HepG2 (cell line): ENCODE measurements around the gene TNFRSF25. TPM values are rescaled to one million over a fixed set of nuclear protein-coding genes. Genes with fewer than 3 reads are reported as not detected.

ENCODE experiments used
- ATAC-seq: fragments of 200-7000 bp; cut with Tn5 transposase; 3 replicates; pipeline ENCODE4 v1.9.1; 2020; ENCODE audit warnings: mild to moderate bottlenecking, moderate library complexity
- BruUV-seq: library from RNA; stranded (reverse); fragments of 400-500 nt; replicated peaks from 2 replicates; lab custom pipeline; 2021; lab: Mats Ljungman, UMichigan
- CTCF ChIA-PET: fragments of 300-600 bp; formaldehyde crosslinking; extraction: SDS; loops from one replicate; lab custom pipeline; 2021; ENCODE audit warnings: low total read pairs, inconsistent platforms, low intra/inter-chr PET ratio; lab: Yijun Ruan, JAX
- POLR2A ChIA-PET: fragments of 350-600 bp; sonication (Branson Sonifier 250); formaldehyde crosslinking; loops from one replicate; lab custom pipeline; 2020; ENCODE audit warnings: antibody characterized with exemption, inconsistent platforms; lab: Yijun Ruan, JAX
- DNase-seq: peaks from one replicate; pipeline ENCODE4 v3.0.0-alpha.2; 2015; ENCODE audit warnings: low spot score
- FAIRE-seq: peaks from 3 replicates; lab custom pipeline; 2011; peaks lifted over from hg19 to GRCh38; lab: Jason Lieb, UNC
- H2AFZ ChIP-seq: one replicate; pipeline ENCODE4 v1.6.1; 2011; ENCODE audit warnings: low read length, inconsistent platforms
- H3K27ac ChIP-seq: fragments of 300-600 bp; 3 replicates; pipeline ENCODE4 v1.8.0; 2011; ENCODE audit warnings: mixed run types, mild to moderate bottlenecking, mixed read lengths, low read length, inconsistent platforms; ENCODE audit not compliant: insufficient read depth; ENCODE audit errors: extremely low read length
- H3K27me3 ChIP-seq, 2 experiments: fragments of 200-600 bp in 1 of 2; 2 replicates in 1 of 2; 3 replicates in 1 of 2; pipeline versions ENCODE4 v1.6.0 to v1.8.0; 2011; ENCODE audit warnings: low read length in 2 of 2, mild to moderate bottlenecking in 2 of 2, moderate library complexity in 2 of 2, inconsistent platforms in 1 of 2; ENCODE audit not compliant: insufficient read depth in 2 of 2, control insufficient read depth in 1 of 2
- H3K36me3 ChIP-seq, 2 experiments: fragments of 200-600 bp in 1 of 2; replicated peaks in 1 of 2; 2 replicates in 1 of 2; 3 replicates in 1 of 2; pipeline versions ENCODE4 v1.5.1 to v1.8.0; 2011; ENCODE audit warnings: low read length in 2 of 2, inconsistent platforms in 1 of 2; ENCODE audit not compliant: insufficient read depth in 2 of 2, control insufficient read depth in 1 of 2
- H3K4me1 ChIP-seq: 2 replicates; pipeline ENCODE4 v1.5.1; 2012; ENCODE audit warnings: low read length, inconsistent platforms; ENCODE audit not compliant: insufficient read depth
- H3K4me2 ChIP-seq: 2 replicates; pipeline ENCODE4 v1.6.0; 2011; ENCODE audit warnings: low read depth, low read length, inconsistent platforms
- H3K4me3 ChIP-seq, 3 experiments: fragments of 200-600 bp in 1 of 3; sonication (generic), shearing (Covaris generic) in 1 of 3; replicated peaks in 1 of 3; 2 replicates each; pipeline ENCODE4 v1.5.1; 2011 to 2016; ENCODE audit warnings: low read length in 3 of 3, inconsistent platforms in 2 of 3, low read depth in 2 of 3, mild to moderate bottlenecking in 2 of 3, control low read depth in 1 of 3, mixed read lengths in 1 of 3; ENCODE audit not compliant: insufficient read depth in 1 of 3
- H3K79me2 ChIP-seq: one replicate; pipeline ENCODE4 v1.6.1; 2011; ENCODE audit warnings: low read length, inconsistent platforms; ENCODE audit not compliant: insufficient read depth
- H3K9ac ChIP-seq: 2 replicates; pipeline ENCODE4 v1.6.0; 2011; ENCODE audit warnings: mild to moderate bottlenecking, low read depth, low read length, inconsistent platforms; ENCODE audit not compliant: insufficient read depth
- H3K9me3 ChIP-seq: 2 replicates; pipeline ENCODE4 v1.5.1; 2012; ENCODE audit warnings: mild to moderate bottlenecking, low read length
- H4K20me1 ChIP-seq: 2 replicates; pipeline ENCODE4 v1.6.0; 2011; ENCODE audit warnings: inconsistent platforms, mild to moderate bottlenecking, low read length, moderate library complexity; ENCODE audit not compliant: insufficient read depth
- CBX1 ChIP-seq: IDR thresholded peaks from one replicate; pipeline ENCODE4 v1.6.1; 2016; ENCODE audit warnings: antibody characterized with exemption, low read depth
- ESRRA ChIP-seq: sonication (generic); formaldehyde crosslinking; IDR thresholded peaks from 2 replicates; pipeline ENCODE4 v1.5.1; 2020; ENCODE audit warnings: mild to moderate bottlenecking, low read depth, missing genetic modification reagents
- KAT2B ChIP-seq: fragments of 150-350 bp; IDR thresholded peaks from 2 replicates; pipeline ENCODE4 v1.6.1; 2014; ENCODE audit warnings: low read depth, low read length, borderline replicate concordance
- KLF12 ChIP-seq: sonication (generic); formaldehyde crosslinking; IDR thresholded peaks from 2 replicates; pipeline ENCODE4 v1.4.0; 2020; ENCODE audit warnings: missing genetic modification reagents, borderline replicate concordance
- KLF16 ChIP-seq, 2 experiments: sonication (generic) in 1 of 2; formaldehyde crosslinking in 1 of 2; IDR thresholded peaks; 2 replicates each; pipeline versions ENCODE4 v1.6.1 to v1.8.0; 2016 to 2023; ENCODE audit warnings: missing genetic modification reagents in 2 of 2, missing compliant biosample characterization in 1 of 2
- KLF6 ChIP-seq: IDR thresholded peaks from 2 replicates; pipeline ENCODE4 v1.8.0; 2016; ENCODE audit warnings: missing biosample characterization, missing genetic modification reagents
- MAFF ChIP-seq: IDR thresholded peaks from 2 replicates; pipeline ENCODE4 v1.6.1; 2011; ENCODE audit warnings: low read depth, low read length, improper control_type of control experiment
- MIER2 ChIP-seq: IDR thresholded peaks from 2 replicates; pipeline ENCODE4 v1.6.1; 2016; ENCODE audit warnings: missing biosample characterization, missing genetic modification reagents
- NFIC ChIP-seq: IDR thresholded peaks from 2 replicates; pipeline ENCODE4 v1.6.1; 2012; ENCODE audit warnings: mild to moderate bottlenecking, low read length, inconsistent platforms
- SNAI1 ChIP-seq: sonication (generic); formaldehyde crosslinking; IDR thresholded peaks from 2 replicates; pipeline ENCODE4 v1.5.0; 2020; ENCODE audit warnings: mild to moderate bottlenecking, missing genetic modification reagents, borderline replicate concordance
- SOX5 ChIP-seq: IDR thresholded peaks from 2 replicates; pipeline ENCODE4 v1.6.1; 2016; ENCODE audit warnings: borderline replicate concordance
- ZFP90 ChIP-seq: sonication (generic); formaldehyde crosslinking; IDR thresholded peaks from 2 replicates; pipeline ENCODE4 v1.8.0; 2022; ENCODE audit warnings: missing genetic modification reagents, mild to moderate bottlenecking, inconsistent platforms, borderline replicate concordance
- ZNF234 ChIP-seq: sonication (generic); formaldehyde crosslinking; conservative IDR thresholded peaks from 2 replicates; pipeline ENCODE4 v1.5.1; 2020; ENCODE audit warnings: mild to moderate bottlenecking, missing genetic modification reagents
- ZNF660 ChIP-seq: sonication (generic); formaldehyde crosslinking; IDR thresholded peaks from 2 replicates; pipeline ENCODE4 v1.5.1; 2020; ENCODE audit warnings: mild to moderate bottlenecking, low read depth, missing genetic modification reagents, borderline replicate concordance
- WGBS: methylation state at CpG from one replicate; pipeline ENCODE4 v1.1.6; 2017; ENCODE audit warnings: low lambda C conversion rate; 5-methylcytosine and 5-hydroxymethylcytosine counted together
- in situ Hi-C: cut with HindIII; loops from 2 replicates; pipeline ENCODE4 v1.10.0; 2017; ENCODE audit warnings: low pct_unique_long_range_greater_than_20kb; ENCODE audit not compliant: extremely low pct_ligation_motif_present
- intact Hi-C: fragments of 100-400 bp; cut with micrococcal nuclease; formaldehyde crosslinking; loops from one replicate; pipeline ENCODE4 v1.10.0; 2022; ENCODE audit not compliant: unreplicated experiment
- polyA plus RNA-seq, 8 experiments: library from polyadenylated mRNA; depleted of rRNA in 3 of 8; stranded (reverse) in 7 of 8; unstranded in 1 of 8; fragments of >200 nt; fragmentation: Illumina TruSeq in 4 of 8; extraction: Trizol in 4 of 8; gene quantifications; 2 replicates each; pipeline versions ENCODE4 v1.2.1 to v1.2.3, GENCODE V29; 2011 to 2016; ENCODE audit warnings: low read depth in 4 of 8, missing spikeins in 1 of 8, mixed read lengths in 1 of 8; ENCODE audit not compliant: insufficient read depth in 1 of 8
- total RNA-seq, 5 experiments: library from RNA; depleted of rRNA; stranded (reverse); fragments of >200 nt; fragmentation: Illumina TruSeq; extraction: Trizol; gene quantifications; 2 replicates each; pipeline ENCODE4 v1.2.3, GENCODE V29; 2016; ENCODE audit warnings: low read depth in 1 of 5
- TF ChIP-seq, protein P1 (sequence below): sonication (generic); IDR thresholded peaks from 2 replicates; pipeline ENCODE4 v1.6.1; 2016; ENCODE audit warnings: low read depth, borderline replicate concordance
- TF ChIP-seq, protein P2 (sequence below): sonication (generic); formaldehyde crosslinking; IDR thresholded peaks from 2 replicates; pipeline ENCODE4 v1.4.0; 2020; ENCODE audit warnings: mild to moderate bottlenecking, missing genetic modification reagents
- TF ChIP-seq, protein P3 (sequence below): sonication (generic); formaldehyde crosslinking; conservative IDR thresholded peaks from 2 replicates; pipeline ENCODE4 v1.8.0; 2022; ENCODE audit warnings: mild to moderate bottlenecking, moderate library complexity, missing genetic modification reagents

TNFRSF25 gene
- total and polyA plus RNA-seq, 2 of the 13 experiments (the other 11 are each of a cell fraction or from before 2014, with no cell fraction given), result 1.4 to 1.5 TPM

GRCh38 chr1:6447016-6447817 is 18.8 kb downstream of the TNFRSF25 start:
- FAIRE-seq, result peak; percentile 83
- TF ChIP-seq KLF6 (CRISPR knock-in tag), result peak; percentile 20; the same call in 1 of the 2 replicates
- TF ChIP-seq, protein P1, sequence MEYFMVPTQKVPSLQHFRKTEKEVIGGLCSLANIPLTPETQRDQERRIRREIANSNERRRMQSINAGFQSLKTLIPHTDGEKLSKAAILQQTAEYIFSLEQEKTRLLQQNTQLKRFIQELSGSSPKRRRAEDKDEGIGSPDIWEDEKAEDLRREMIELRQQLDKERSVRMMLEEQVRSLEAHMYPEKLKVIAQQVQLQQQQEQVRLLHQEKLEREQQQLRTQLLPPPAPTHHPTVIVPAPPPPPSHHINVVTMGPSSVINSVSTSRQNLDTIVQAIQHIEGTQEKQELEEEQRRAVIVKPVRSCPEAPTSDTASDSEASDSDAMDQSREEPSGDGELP, result peak; percentile 73; the same call in 1 of the 2 replicates
- TF ChIP-seq MAFF, result no peak
- TF ChIP-seq SOX5, result peak; percentile 73; the same call in 1 of the 2 replicates
- no peak for TF ChIP-seq KLF12 (CRISPR knock-in tag)
- TF ChIP-seq, protein P2, sequence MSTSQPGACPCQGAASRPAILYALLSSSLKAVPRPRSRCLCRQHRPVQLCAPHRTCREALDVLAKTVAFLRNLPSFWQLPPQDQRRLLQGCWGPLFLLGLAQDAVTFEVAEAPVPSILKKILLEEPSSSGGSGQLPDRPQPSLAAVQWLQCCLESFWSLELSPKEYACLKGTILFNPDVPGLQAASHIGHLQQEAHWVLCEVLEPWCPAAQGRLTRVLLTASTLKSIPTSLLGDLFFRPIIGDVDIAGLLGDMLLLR, result peak; percentile 16; the same call in 1 of the 2 replicates
- no peak for TF ChIP-seq NFIC
- TF ChIP-seq ESRRA (CRISPR knock-in tag), result peak; percentile 81
- peak; percentile 66; the same call in 1 of the 2 replicates for TF ChIP-seq ZNF234 (CRISPR knock-in tag)
- TF ChIP-seq SNAI1 (CRISPR knock-in tag), result peak; percentile 61; the same call in 1 of the 2 replicates
- no peak; the same call in 1 of the 2 replicates for TF ChIP-seq ZNF660 (CRISPR knock-in tag)
- TF ChIP-seq KAT2B, result no peak
- TF ChIP-seq, protein P3, sequence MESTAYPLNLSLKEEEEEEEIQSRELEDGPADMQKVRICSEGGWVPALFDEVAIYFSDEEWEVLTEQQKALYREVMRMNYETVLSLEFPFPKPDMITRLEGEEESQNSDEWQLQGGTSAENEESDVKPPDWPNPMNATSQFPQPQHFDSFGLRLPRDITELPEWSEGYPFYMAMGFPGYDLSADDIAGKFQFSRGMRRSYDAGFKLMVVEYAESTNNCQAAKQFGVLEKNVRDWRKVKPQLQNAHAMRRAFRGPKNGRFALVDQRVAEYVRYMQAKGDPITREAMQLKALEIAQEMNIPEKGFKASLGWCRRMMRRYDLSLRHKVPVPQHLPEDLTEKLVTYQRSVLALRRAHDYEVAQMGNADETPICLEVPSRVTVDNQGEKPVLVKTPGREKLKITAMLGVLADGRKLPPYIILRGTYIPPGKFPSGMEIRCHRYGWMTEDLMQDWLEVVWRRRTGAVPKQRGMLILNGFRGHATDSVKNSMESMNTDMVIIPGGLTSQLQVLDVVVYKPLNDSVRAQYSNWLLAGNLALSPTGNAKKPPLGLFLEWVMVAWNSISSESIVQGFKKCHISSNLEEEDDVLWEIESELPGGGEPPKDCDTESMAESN (CRISPR knock-in tag), result 0 out of 2 replicates have a peak, but pooled peaks have one; percentile 31
- TF ChIP-seq MIER2 (CRISPR knock-in tag), result no peak
- TF ChIP-seq ZFP90 (CRISPR knock-in tag), result peak; percentile 77
- TF ChIP-seq CBX1, result peak; percentile 16
- peak; percentile 43 to 53; a peak in 1 of 4 replicates for TF ChIP-seq KLF16 (CRISPR knock-in tag; IDR thresholded peaks at IDR 0.05)

More at GRCh38 chr1:6447016-6447817, 18.8 kb downstream of the TNFRSF25 start:
- Histone ChIP-seq H3K4me2 (peak overlapping the region; percentile 99), H3K36me3 (peaks cover 0 to 5% of the 10 kb centered on the region in 2 experiments; a peak in 3 of 5 replicates), H4K20me1 (0 out of 2 replicates have a peak, but pooled peaks cover 8% of the 10 kb centered on the region), H3K9me3 (no peaks in the 10 kb centered on the region), H3K9ac (peak overlapping the region; percentile 85), H3K27me3 (peaks cover 0 to 1% of the 10 kb centered on the region in 2 experiments; a peak in 2 of 5 replicates), H2AFZ (no peak overlapping the region), H3K4me3 (peak overlapping the region; percentile 63 to 78 (median 77)), H3K4me1 (peaks cover 51% of the 10 kb centered on the region), H3K79me2 (peaks cover 22% of the 10 kb centered on the region), H3K27ac (peak overlapping the region; percentile 91)
- in situ Hi-C loops, result no loop called here
- intact Hi-C loops, result loop anchor here (2.0 to 10.0 kb wide), 2 partner anchors 18 to 652 kb away; no protein-coding TSS in a partner anchor
- CTCF ChIA-PET, result interaction anchor here (0.9 kb wide), 1 partner anchor 17 kb away, joined by 3 read pairs; no protein-coding TSS in a partner anchor
- ATAC-seq (peak; percentile 37), DNase-seq (peak; percentile 86)
- TSS peak; percentile 83 for BruUV-seq
- under 1% methylated on average over 34 of the region's 67 CpGs for WGBS
- POLR2A ChIA-PET, result interaction anchor here (1.0 to 1.5 kb wide), 5 partner anchors 10 to 43 kb away, joined by 3 to 5 read pairs (median 4); no protein-coding TSS in a partner anchor
